Measurements from ENCODE around the gene PDIA4. TPM values are rescaled to one million over a fixed set of nuclear protein-coding genes. Genes with fewer than 3 reads are reported as not detected.
"Not testable (repeated sequence)": the region's sequence is repeated elsewhere in the genome, so short reads cannot be mapped to it uniquely, and the experiment has no call there.

The PDIA4 gene
- polyA plus RNA-seq, 2 donors = 21.0 to 37.9 TPM

GRCh38 chr7:149041350-149041749 lies 13.0 kb upstream of the PDIA4 start:
- Histone ChIP-seq H3K4me3 (ENCODE audit: low read depth in 1 of 2, low read length in 2 of 2) (no peak overlapping the region), H3K27ac (ENCODE audit: low read depth in 2 of 2, low read length in 1 of 2) (no peak overlapping the region), H3K9me3 (ENCODE audit: control insufficient read depth in 2 of 2, insufficient read depth in 1 of 2, low read depth in 1 of 2, low read length in 1 of 2) (no peaks in the 10 kb centered on the region), H3K4me1 (ENCODE audit: control insufficient read depth in 2 of 2, insufficient read depth in 2 of 2, low read length in 1 of 2) (no peaks in the 10 kb centered on the region), H3K27me3 (ENCODE audit: control insufficient read depth in 1 of 2, insufficient read depth in 2 of 2, low read length in 2 of 2) (peaks cover 0 to 2% of the 10 kb centered on the region in 2 donors), H3K36me3 (ENCODE audit: control insufficient read depth in 2 of 2, insufficient read depth in 2 of 2, low read length in 1 of 2) (no peaks in the 10 kb centered on the region)
- WGBS, 2 donors = 82 to 84% methylated on average over 5 of the region's 5 CpGs

- not testable (repeated sequence) for H3K9me3 ChIP-seq (ENCODE audit: control insufficient read depth in 2 of 2, insufficient read depth in 1 of 2, low read depth in 1 of 2, low read length in 1 of 2); H3K4me3 ChIP-seq (ENCODE audit: low read depth in 1 of 2, low read length in 2 of 2); H3K27ac ChIP-seq (ENCODE audit: low read depth in 2 of 2, low read length in 1 of 2); H3K4me1 ChIP-seq (ENCODE audit: control insufficient read depth in 2 of 2, insufficient read depth in 2 of 2, low read length in 1 of 2); H3K36me3 ChIP-seq (ENCODE audit: control insufficient read depth in 2 of 2, insufficient read depth in 2 of 2, low read length in 1 of 2); H3K27me3 ChIP-seq (ENCODE audit: control insufficient read depth in 1 of 2, insufficient read depth in 2 of 2, low read length in 2 of 2)
- 93 to 94% methylated on average over 18 to 32 of the region's 32 CpGs for WGBS, 2 donors
These were observed 10.3 kb upstream of the PDIA4 start for GRCh38 chr7:149038641-149039040.

GRCh38 chr7:149036676-149037075 lies 8.4 kb upstream of the PDIA4 start:
- Histone ChIP-seq H3K36me3 (ENCODE audit: control insufficient read depth in 2 of 2, insufficient read depth in 2 of 2, low read length in 1 of 2) (no peaks in the 10 kb centered on the region), H3K27ac (ENCODE audit: low read depth in 2 of 2, low read length in 1 of 2) (no peak overlapping the region), H3K4me1 (ENCODE audit: control insufficient read depth in 2 of 2, insufficient read depth in 2 of 2, low read length in 1 of 2) (no peaks in the 10 kb centered on the region), H3K27me3 (ENCODE audit: control insufficient read depth in 1 of 2, insufficient read depth in 2 of 2, low read length in 2 of 2) (no peaks in the 10 kb centered on the region), H3K4me3 (ENCODE audit: low read depth in 1 of 2, low read length in 2 of 2) (no peak overlapping the region), H3K9me3 (ENCODE audit: control insufficient read depth in 2 of 2, insufficient read depth in 1 of 2, low read depth in 1 of 2, low read length in 1 of 2) (no peaks in the 10 kb centered on the region)
- 97 to 99% methylated on average over 1 of the region's 1 CpG for WGBS, 2 donors

- no peaks in the 10 kb centered on the region for H3K4me1 ChIP-seq (ENCODE audit: control insufficient read depth in 2 of 2, insufficient read depth in 2 of 2, low read length in 1 of 2)
- H3K4me3 ChIP-seq (ENCODE audit: low read depth in 1 of 2, low read length in 2 of 2) = no peak overlapping the region
- H3K36me3 ChIP-seq (ENCODE audit: control insufficient read depth in 2 of 2, insufficient read depth in 2 of 2, low read length in 1 of 2) = no peaks in the 10 kb centered on the region
- H3K27ac ChIP-seq (ENCODE audit: low read depth in 2 of 2, low read length in 1 of 2) = no peak overlapping the region
- H3K9me3 ChIP-seq (ENCODE audit: control insufficient read depth in 2 of 2, insufficient read depth in 1 of 2, low read depth in 1 of 2, low read length in 1 of 2) = no peaks in the 10 kb centered on the region
- H3K27me3 ChIP-seq (ENCODE audit: control insufficient read depth in 1 of 2, insufficient read depth in 2 of 2, low read length in 2 of 2) = no peaks in the 10 kb centered on the region
- 91 to 97% methylated on average over 3 of the region's 3 CpGs for WGBS, 2 donors
These were observed 3.1 kb upstream of the PDIA4 start for GRCh38 chr7:149031353-149031910.

GRCh38 chr7:149030439-149030838 lies 2.1 kb upstream of the PDIA4 start:
- 92 to 95% methylated on average over 9 of the region's 9 CpGs for WGBS, 2 donors
- not testable (repeated sequence) for H3K36me3 ChIP-seq (ENCODE audit: control insufficient read depth in 2 of 2, insufficient read depth in 2 of 2, low read length in 1 of 2); H3K27me3 ChIP-seq (ENCODE audit: control insufficient read depth in 1 of 2, insufficient read depth in 2 of 2, low read length in 2 of 2); H3K4me1 ChIP-seq (ENCODE audit: control insufficient read depth in 2 of 2, insufficient read depth in 2 of 2, low read length in 1 of 2); H3K27ac ChIP-seq (ENCODE audit: low read depth in 2 of 2, low read length in 1 of 2); H3K9me3 ChIP-seq (ENCODE audit: control insufficient read depth in 2 of 2, insufficient read depth in 1 of 2, low read depth in 1 of 2, low read length in 1 of 2); H3K4me3 ChIP-seq (ENCODE audit: low read depth in 1 of 2, low read length in 2 of 2)

DNA sequence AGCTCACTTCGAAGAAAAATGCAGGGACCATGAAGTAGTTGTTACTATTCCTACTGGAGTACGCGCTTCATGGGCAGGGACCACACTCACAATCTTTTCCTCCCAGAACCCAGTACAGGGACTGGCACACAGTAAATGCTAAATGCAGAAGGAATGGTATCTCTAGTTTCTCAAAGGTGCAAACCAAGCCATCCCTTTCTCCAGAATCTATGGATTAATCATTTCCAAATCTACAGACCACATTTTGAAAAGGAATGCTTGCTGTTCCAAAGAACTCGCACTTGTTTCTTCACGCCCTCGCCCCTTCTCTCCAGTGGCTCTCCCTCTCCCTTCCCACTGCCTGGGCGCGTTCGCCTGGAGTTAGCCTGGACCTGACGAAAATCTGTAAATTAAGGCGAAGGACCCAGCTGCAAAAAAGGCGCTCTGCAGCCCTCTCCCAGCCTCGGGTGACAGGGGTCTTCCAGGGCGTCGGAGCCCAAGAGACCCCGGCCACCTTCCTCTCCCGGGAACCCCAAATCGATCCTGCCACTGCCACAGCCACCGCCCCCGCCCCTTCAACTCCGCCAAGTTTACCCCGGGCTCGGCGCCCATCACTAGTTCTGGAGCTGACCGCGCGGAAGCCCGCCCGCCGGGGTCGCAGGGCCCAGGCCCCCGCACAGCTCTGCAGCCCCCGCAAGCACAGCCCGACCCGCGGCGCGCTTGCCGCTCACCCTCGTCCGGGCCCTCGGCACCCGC lies 527 bp downstream of the PDIA4 start:
- no peaks in the 10 kb centered on the region for H3K36me3 ChIP-seq (ENCODE audit: control insufficient read depth in 2 of 2, insufficient read depth in 2 of 2, low read length in 1 of 2)
- no peaks in the 10 kb centered on the region for H3K9me3 ChIP-seq (ENCODE audit: control insufficient read depth in 2 of 2, insufficient read depth in 1 of 2, low read depth in 1 of 2, low read length in 1 of 2)
- 0 to 1% methylated on average over 32 to 43 of the region's 43 CpGs for WGBS, 2 donors
- no peaks in the 10 kb centered on the region for H3K27me3 ChIP-seq (ENCODE audit: control insufficient read depth in 1 of 2, insufficient read depth in 2 of 2, low read length in 2 of 2)
- H3K4me1 ChIP-seq (ENCODE audit: control insufficient read depth in 2 of 2, insufficient read depth in 2 of 2, low read length in 1 of 2) = no peaks in the 10 kb centered on the region
- peak overlapping the region; percentile 84 to 85 for H3K4me3 ChIP-seq (ENCODE audit: low read depth in 1 of 2, low read length in 2 of 2)
- peak overlapping the region; percentile 88 to 94 for H3K27ac ChIP-seq (ENCODE audit: low read depth in 2 of 2, low read length in 1 of 2)

- Histone ChIP-seq H3K27ac (ENCODE audit: low read depth in 2 of 2, low read length in 1 of 2) (no peak overlapping the region), H3K36me3 (ENCODE audit: control insufficient read depth in 2 of 2, insufficient read depth in 2 of 2, low read length in 1 of 2) (no peaks in the 10 kb centered on the region), H3K4me3 (ENCODE audit: low read depth in 1 of 2, low read length in 2 of 2) (peak overlapping the region in 1 of 2 donors; percentile 84), H3K9me3 (ENCODE audit: control insufficient read depth in 2 of 2, insufficient read depth in 1 of 2, low read depth in 1 of 2, low read length in 1 of 2) (no peaks in the 10 kb centered on the region), H3K27me3 (ENCODE audit: control insufficient read depth in 1 of 2, insufficient read depth in 2 of 2, low read length in 2 of 2) (no peaks in the 10 kb centered on the region), H3K4me1 (ENCODE audit: control insufficient read depth in 2 of 2, insufficient read depth in 2 of 2, low read length in 1 of 2) (no peaks in the 10 kb centered on the region)
- 13 to 18% methylated on average over 10 of the region's 10 CpGs for WGBS, 2 donors
These were observed 1.2 kb downstream of the PDIA4 start for GRCh38 chr7:149027055-149027454.

- 61 to 83% methylated on average over 7 of the region's 7 CpGs for WGBS, 2 donors
- Histone ChIP-seq H3K9me3 (ENCODE audit: control insufficient read depth in 2 of 2, insufficient read depth in 1 of 2, low read depth in 1 of 2, low read length in 1 of 2) (no peaks in the 10 kb centered on the region), H3K27me3 (ENCODE audit: control insufficient read depth in 1 of 2, insufficient read depth in 2 of 2, low read length in 2 of 2) (no peaks in the 10 kb centered on the region), H3K4me1 (ENCODE audit: control insufficient read depth in 2 of 2, insufficient read depth in 2 of 2, low read length in 1 of 2) (no peaks in the 10 kb centered on the region), H3K27ac (ENCODE audit: low read depth in 2 of 2, low read length in 1 of 2) (no peak overlapping the region), H3K36me3 (ENCODE audit: control insufficient read depth in 2 of 2, insufficient read depth in 2 of 2, low read length in 1 of 2) (peaks cover 3 to 7% of the 10 kb centered on the region in 2 donors), H3K4me3 (ENCODE audit: low read depth in 1 of 2, low read length in 2 of 2) (no peak overlapping the region)
These were observed 4.6 kb downstream of the PDIA4 start for GRCh38 chr7:149023662-149024061.

DNA sequence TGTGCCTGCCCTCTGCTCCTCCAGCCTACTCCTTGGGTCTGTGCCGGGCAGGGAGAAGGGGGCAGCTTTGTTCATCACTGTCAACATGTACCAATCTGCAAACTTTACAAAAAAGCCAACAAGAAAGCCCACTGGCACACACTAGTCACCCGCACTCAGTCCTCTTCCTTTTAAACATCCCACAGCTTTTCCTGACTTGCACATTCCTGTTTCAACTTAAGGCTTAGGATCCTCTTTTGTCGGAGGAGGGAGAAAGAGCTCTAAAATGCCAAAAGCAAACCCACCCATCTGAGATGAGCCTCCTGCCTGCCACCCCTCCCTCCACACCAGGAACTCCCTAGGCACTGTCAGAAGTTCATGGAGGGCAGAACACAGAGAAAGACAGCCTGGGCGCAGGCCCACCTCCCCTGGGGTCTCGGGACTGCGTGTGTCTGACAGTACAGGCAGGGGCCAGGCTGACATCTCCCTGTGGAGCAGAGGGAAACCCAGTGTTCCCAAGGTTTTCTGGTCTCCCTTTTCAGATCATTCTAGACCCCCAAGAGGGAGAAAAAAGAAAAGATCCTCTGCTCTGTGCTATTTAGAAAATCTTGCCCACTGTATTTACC lies 5.4 kb downstream of the PDIA4 start:
- no peaks in the 10 kb centered on the region for H3K4me1 ChIP-seq (ENCODE audit: control insufficient read depth in 2 of 2, insufficient read depth in 2 of 2, low read length in 1 of 2)
- peaks cover 3 to 7% of the 10 kb centered on the region in 2 donors for H3K36me3 ChIP-seq (ENCODE audit: control insufficient read depth in 2 of 2, insufficient read depth in 2 of 2, low read length in 1 of 2)
- H3K4me3 ChIP-seq (ENCODE audit: low read depth in 1 of 2, low read length in 2 of 2) = no peak overlapping the region
- peak overlapping the region in 1 of 2 donors; percentile 6 for H3K27ac ChIP-seq (ENCODE audit: low read depth in 2 of 2, low read length in 1 of 2)
- 65 to 76% methylated on average over 6 of the region's 6 CpGs for WGBS, 2 donors
- no peaks in the 10 kb centered on the region for H3K9me3 ChIP-seq (ENCODE audit: control insufficient read depth in 2 of 2, insufficient read depth in 1 of 2, low read depth in 1 of 2, low read length in 1 of 2)
- H3K27me3 ChIP-seq (ENCODE audit: control insufficient read depth in 1 of 2, insufficient read depth in 2 of 2, low read length in 2 of 2) = no peaks in the 10 kb centered on the region

DNA sequence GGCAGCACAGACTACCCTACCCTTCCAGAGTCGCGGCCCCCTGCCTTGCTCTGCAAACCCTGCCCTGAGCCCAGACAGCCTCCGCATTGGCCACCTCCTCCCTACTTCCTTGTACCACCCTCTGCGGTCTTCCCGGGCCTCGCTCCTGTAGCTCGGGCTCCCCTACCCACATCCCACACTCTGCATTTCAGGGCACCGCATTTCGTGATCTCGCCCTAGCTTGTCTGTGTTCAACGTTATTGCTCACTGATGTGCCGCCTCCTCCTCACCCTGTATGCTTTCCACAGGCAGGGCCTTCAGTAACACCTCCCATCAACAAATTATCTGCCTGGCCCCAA lies 6.6 kb downstream of the PDIA4 start:
- Histone ChIP-seq H3K9me3 (ENCODE audit: control insufficient read depth in 2 of 2, insufficient read depth in 1 of 2, low read depth in 1 of 2, low read length in 1 of 2) (no peaks in the 10 kb centered on the region), H3K36me3 (ENCODE audit: control insufficient read depth in 2 of 2, insufficient read depth in 2 of 2, low read length in 1 of 2) (peaks cover 3 to 12% of the 10 kb centered on the region in 2 donors), H3K4me3 (ENCODE audit: low read depth in 1 of 2, low read length in 2 of 2) (no peak overlapping the region), H3K4me1 (ENCODE audit: control insufficient read depth in 2 of 2, insufficient read depth in 2 of 2, low read length in 1 of 2) (no peaks in the 10 kb centered on the region), H3K27me3 (ENCODE audit: control insufficient read depth in 1 of 2, insufficient read depth in 2 of 2, low read length in 2 of 2) (no peaks in the 10 kb centered on the region), H3K27ac (ENCODE audit: low read depth in 2 of 2, low read length in 1 of 2) (no peak overlapping the region)
- WGBS, 2 donors = 84 to 87% methylated on average over 12 of the region's 12 CpGs
